ENCODE data around the gene MKLN1. TPM values are rescaled to one million over a fixed set of nuclear protein-coding genes. Genes with fewer than 3 reads are reported as not detected.

The MKLN1 gene
- total RNA-seq, 1 donor from 2014 or later, result 55.9 TPM

- no peaks in the 10 kb centered on the region for H3K9me3 Mint-ChIP-seq (ENCODE audit: low read depth)
- H3K4me3 Mint-ChIP-seq (ENCODE audit: low read depth), result no peak overlapping the region
- peaks cover 2% of the 10 kb centered on the region for H3K36me3 Mint-ChIP-seq (ENCODE audit: insufficient read depth)
- H3K27ac Mint-ChIP-seq, result no peak overlapping the region
- no peak for TF ChIP-seq CTCF (IDR thresholded peaks at IDR 0.05; ENCODE audit: unreplicated experiment)
- no peaks in the 10 kb centered on the region for H3K27me3 Mint-ChIP-seq
- H3K4me1 Mint-ChIP-seq (ENCODE audit: low read depth), result peaks cover 3% of the 10 kb centered on the region
- no peak for DNase-seq (ENCODE audit: low spot score, unreplicated experiment)
These were observed 178.9 kb downstream of the MKLN1 start for GRCh38 chr7:131506597-131506996.

GRCh38 chr7:131507592-131508331 is 180.1 kb downstream of the MKLN1 start:
- H3K27me3 Mint-ChIP-seq, result no peaks in the 10 kb centered on the region
- no peak overlapping the region for H3K27ac Mint-ChIP-seq
- peaks cover 3% of the 10 kb centered on the region for H3K4me1 Mint-ChIP-seq (ENCODE audit: low read depth)
- DNase-seq (ENCODE audit: low spot score, unreplicated experiment), result peak; percentile 71
- no peaks in the 10 kb centered on the region for H3K9me3 Mint-ChIP-seq (ENCODE audit: low read depth)
- peak; percentile 86 for TF ChIP-seq CTCF (IDR thresholded peaks at IDR 0.05; ENCODE audit: unreplicated experiment)
- H3K4me3 Mint-ChIP-seq (ENCODE audit: low read depth), result no peak overlapping the region
- peaks cover 2% of the 10 kb centered on the region for H3K36me3 Mint-ChIP-seq (ENCODE audit: insufficient read depth)

GRCh38 chr7:131508754-131509486 is 181.2 kb downstream of the MKLN1 start:
- Mint-ChIP-seq H3K4me3 (ENCODE audit: low read depth) (no peak overlapping the region), H3K27ac (no peak overlapping the region), H3K9me3 (ENCODE audit: low read depth) (no peaks in the 10 kb centered on the region), H3K36me3 (ENCODE audit: insufficient read depth) (peaks cover 2% of the 10 kb centered on the region), H3K27me3 (no peaks in the 10 kb centered on the region), H3K4me1 (ENCODE audit: low read depth) (peaks cover 10% of the 10 kb centered on the region)
- no peak for DNase-seq (ENCODE audit: low spot score, unreplicated experiment)
- TF ChIP-seq CTCF (IDR thresholded peaks at IDR 0.05; ENCODE audit: unreplicated experiment), result no peak

- DNase-seq (ENCODE audit: low spot score, unreplicated experiment), result no peak
- no peak overlapping the region for H3K27ac Mint-ChIP-seq
- no peaks in the 10 kb centered on the region for H3K27me3 Mint-ChIP-seq
- no peak overlapping the region for H3K4me3 Mint-ChIP-seq (ENCODE audit: low read depth)
- TF ChIP-seq CTCF (IDR thresholded peaks at IDR 0.05; ENCODE audit: unreplicated experiment), result no peak
- peaks cover 9% of the 10 kb centered on the region for H3K4me1 Mint-ChIP-seq (ENCODE audit: low read depth)
- peaks cover 2% of the 10 kb centered on the region for H3K36me3 Mint-ChIP-seq (ENCODE audit: insufficient read depth)
- no peaks in the 10 kb centered on the region for H3K9me3 Mint-ChIP-seq (ENCODE audit: low read depth)
These were observed 182.1 kb downstream of the MKLN1 start for GRCh38 chr7:131509781-131510180.

- no peak for TF ChIP-seq CTCF (IDR thresholded peaks at IDR 0.05; ENCODE audit: unreplicated experiment)
- Mint-ChIP-seq H3K4me3 (ENCODE audit: low read depth) (no peak overlapping the region), H3K36me3 (ENCODE audit: insufficient read depth) (peaks cover 2% of the 10 kb centered on the region), H3K4me1 (ENCODE audit: low read depth) (peaks cover 7% of the 10 kb centered on the region), H3K27ac (no peak overlapping the region), H3K9me3 (ENCODE audit: low read depth) (no peaks in the 10 kb centered on the region), H3K27me3 (no peaks in the 10 kb centered on the region)
- no peak for DNase-seq (ENCODE audit: low spot score, unreplicated experiment)
These were observed 183.4 kb downstream of the MKLN1 start for GRCh38 chr7:131511071-131511470.

All from progenitor cell of endocrine pancreas (in vitro differentiated cells).